Measurements from ENCODE around the gene RUNX1.
"Not testable (repeated sequence)": the region's sequence is repeated elsewhere in the genome, so short reads cannot be mapped to it uniquely, and the experiment has no call there.

The RUNX1 gene

DNA sequence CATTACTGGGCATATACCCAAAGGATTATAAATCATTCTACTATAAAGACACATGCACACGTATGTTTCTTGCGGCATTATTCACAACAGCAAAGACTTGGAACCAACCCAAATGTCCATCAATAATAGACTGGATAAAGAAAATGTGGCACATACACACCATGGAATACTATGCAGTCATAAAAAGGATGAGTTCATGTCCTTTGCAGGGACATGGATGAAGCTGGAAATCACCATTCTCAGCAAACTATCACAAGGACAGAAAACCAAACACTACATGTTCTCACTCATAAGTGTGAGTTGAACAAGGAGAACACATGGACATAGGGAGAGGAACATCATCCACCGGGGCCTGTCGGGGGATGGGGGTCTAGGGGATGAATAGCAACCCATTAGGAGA, 97.2 kb downstream of the RUNX1 start:
- H3K9me3 Mint-ChIP-seq, H3K4me3 Mint-ChIP-seq, DNase-seq, H3K27me3 Mint-ChIP-seq, ATAC-seq, H3K27ac Mint-ChIP-seq: not testable (repeated sequence)
- H3K4me1 Mint-ChIP-seq = peaks cover 64% of the 10 kb centered on the region

GRCh38 chr21:34950980-34951379, 98.1 kb downstream of the RUNX1 start:
- no peak overlapping the region for H3K4me3 Mint-ChIP-seq
- H3K27me3 Mint-ChIP-seq = no peaks in the 10 kb centered on the region
- DNase-seq = no peak
- no peak overlapping the region for H3K27ac Mint-ChIP-seq
- H3K9me3 Mint-ChIP-seq = no peaks in the 10 kb centered on the region
- H3K4me1 Mint-ChIP-seq = peaks cover 67% of the 10 kb centered on the region
- ATAC-seq = no peak

DNA sequence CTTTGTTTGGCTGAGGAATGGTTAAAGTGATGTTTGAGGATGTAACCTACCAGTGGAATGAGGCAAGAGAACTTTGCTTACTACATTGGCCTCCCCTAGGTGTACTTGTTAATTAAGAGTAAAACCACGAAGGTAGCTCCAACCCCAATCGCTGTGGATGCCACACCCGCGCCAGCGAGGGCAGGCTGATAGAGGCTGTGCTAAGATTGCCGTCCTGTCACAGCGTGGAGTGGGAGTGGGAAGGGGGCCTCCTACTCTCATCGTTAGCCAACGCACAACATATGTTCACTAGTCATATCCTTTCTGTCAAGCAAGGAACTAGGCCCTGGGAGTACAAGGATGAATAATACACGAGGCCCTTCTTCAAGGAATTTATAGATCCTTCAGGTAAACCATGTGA, 99.6 kb downstream of the RUNX1 start:
- Mint-ChIP-seq H3K27me3 (no peaks in the 10 kb centered on the region), H3K9me3 (no peaks in the 10 kb centered on the region), H3K27ac (no peak overlapping the region), H3K4me3 (no peak overlapping the region), H3K4me1 (peaks cover 73% of the 10 kb centered on the region)
- no peak for DNase-seq
- no peak for ATAC-seq

DNA sequence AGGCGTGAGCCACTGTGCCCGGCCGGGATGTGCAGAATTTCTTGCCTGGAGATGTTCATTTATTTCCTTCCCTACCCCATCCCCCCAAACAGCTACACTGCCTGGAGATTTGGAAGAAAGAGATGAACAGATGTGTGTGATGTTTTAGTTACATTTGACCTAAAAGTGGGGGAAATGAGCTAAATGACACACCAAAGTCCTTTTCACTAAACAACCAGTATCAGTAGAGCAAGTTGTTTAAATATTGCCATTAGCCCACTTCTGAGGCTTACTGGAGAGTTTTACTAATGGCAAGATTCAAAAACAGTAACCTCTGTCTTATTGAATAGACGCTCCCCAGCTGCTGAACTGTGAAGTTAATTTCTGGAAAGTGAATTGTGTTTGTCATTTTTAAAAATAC, 100.1 kb downstream of the RUNX1 start:
- H3K4me3 Mint-ChIP-seq = no peak overlapping the region

DNA sequence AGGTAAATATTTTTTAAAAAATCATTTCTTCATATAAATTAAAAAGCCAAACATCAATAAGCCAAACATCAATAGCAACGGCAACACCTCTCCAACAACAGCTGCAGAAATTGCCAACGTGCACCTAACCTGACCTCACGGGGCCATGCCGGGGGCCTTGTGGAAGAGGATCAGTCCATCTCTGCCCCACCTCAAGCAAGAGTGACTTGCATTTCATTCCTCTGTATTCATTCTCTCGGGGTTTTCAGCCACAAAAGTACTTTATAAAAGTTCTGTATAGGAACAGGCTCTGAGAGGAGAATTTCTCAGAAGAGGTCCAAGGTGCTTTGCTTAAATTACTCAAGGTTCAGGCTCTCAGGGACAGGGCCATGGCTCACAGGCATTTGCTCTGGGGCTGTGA, 100.9 kb downstream of the RUNX1 start:
- Mint-ChIP-seq H3K27me3 (no peaks in the 10 kb centered on the region), H3K27ac (no peak overlapping the region), H3K9me3 (no peaks in the 10 kb centered on the region), H3K4me3 (no peak overlapping the region), H3K4me1 (peaks cover 70% of the 10 kb centered on the region)
- ATAC-seq = no peak
- no peak for DNase-seq

More for the DNA sequence above, 100.1 kb downstream of the RUNX1 start:
- H3K27me3 Mint-ChIP-seq = no peaks in the 10 kb centered on the region
- no peaks in the 10 kb centered on the region for H3K9me3 Mint-ChIP-seq
- DNase-seq (no peak), ATAC-seq (no peak)
- no peak overlapping the region for H3K27ac Mint-ChIP-seq
- peaks cover 73% of the 10 kb centered on the region for H3K4me1 Mint-ChIP-seq

DNA sequence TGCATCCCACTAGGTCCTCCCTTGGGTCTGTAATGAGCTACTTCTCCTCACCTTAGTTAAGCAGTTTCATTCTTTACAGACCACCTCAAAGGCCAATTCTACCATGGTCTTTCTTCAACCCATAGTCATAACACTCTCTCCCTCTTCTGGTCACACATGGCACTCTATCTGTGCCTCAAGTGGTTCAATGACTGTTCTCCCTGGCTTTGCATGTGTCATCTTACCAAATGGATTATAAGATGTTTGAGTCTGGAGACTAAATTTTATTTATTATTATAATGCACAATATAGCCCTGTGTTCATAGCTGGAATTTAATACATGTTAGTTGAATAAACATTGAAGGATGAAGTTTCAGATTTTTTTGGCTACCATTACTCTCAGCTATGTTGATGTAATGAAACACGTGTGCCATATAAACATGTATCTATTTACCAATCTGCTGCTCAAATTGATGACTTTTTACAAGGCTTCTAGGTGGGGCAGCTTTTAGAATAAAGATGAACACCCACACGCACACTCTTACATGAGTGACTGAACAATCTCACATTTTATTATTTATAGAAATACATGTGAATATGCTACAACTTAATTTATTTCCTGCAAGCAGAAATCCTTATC, 102.1 kb downstream of the RUNX1 start:
- Mint-ChIP-seq H3K4me1 (peaks cover 73% of the 10 kb centered on the region), H3K27me3 (no peaks in the 10 kb centered on the region), H3K4me3 (no peak overlapping the region), H3K9me3 (no peaks in the 10 kb centered on the region), H3K27ac (peak overlapping the region in 1 of 2 donors; percentile 9)
- peak in 1 of 2 donors; percentile 25 for DNase-seq
- ATAC-seq = peak; percentile 84

- peak overlapping the region; percentile 54 to 80 for H3K4me3 Mint-ChIP-seq
- ATAC-seq (peak; percentile 87), DNase-seq (peak in 1 of 2 donors; percentile 58)
- H3K27me3 Mint-ChIP-seq = no peaks in the 10 kb centered on the region
- no peaks in the 10 kb centered on the region for H3K9me3 Mint-ChIP-seq
- peak overlapping the region; percentile 90 to 94 for H3K27ac Mint-ChIP-seq
- peaks cover 79% of the 10 kb centered on the region for H3K4me1 Mint-ChIP-seq
Observed at GRCh38 chr21:34946385-34946840, 102.7 kb downstream of the RUNX1 start.

GRCh38 chr21:34945288-34945687, 103.8 kb downstream of the RUNX1 start:
- DNase-seq (no peak), ATAC-seq (no peak)

DNA sequence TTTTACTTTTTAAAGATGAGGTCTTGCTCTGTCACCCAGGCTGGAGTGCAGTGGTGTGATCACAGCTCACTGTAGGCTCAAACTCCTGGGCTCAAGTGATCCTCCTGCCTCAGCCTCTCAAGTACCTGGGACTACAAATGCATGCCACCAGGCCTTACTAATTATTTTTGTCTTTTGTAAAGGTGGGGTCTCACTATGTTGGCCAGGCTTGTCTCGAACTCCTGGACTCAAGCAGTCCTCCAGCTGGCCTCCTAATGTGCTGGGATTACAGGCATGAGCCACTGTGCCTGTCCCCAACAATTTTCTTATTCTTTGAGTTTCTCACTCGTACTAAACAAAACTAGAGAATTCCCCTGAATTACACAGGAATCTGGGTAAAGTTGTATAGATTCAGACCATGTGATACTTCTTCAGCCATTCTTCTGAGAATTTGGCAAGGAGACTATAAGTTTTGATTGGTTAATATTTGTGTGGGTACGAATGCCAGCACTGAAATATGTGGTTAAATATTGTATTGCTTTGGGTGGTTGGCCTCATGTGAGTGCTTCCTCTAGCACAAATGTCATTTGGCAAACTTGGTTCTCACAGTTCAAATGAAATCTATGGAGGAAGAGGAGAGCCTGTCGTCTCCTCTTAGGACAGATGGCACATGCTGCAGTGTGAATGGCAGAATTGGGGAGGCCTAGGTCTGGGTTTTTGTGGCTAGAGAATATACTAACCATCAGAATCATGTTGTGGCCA, 104.9 kb downstream of the RUNX1 start:
- Mint-ChIP-seq H3K4me1 (peaks cover 92% of the 10 kb centered on the region), H3K4me3 (peak overlapping the region in 1 of 2 donors; percentile 41), H3K9me3 (no peaks in the 10 kb centered on the region), H3K27ac (peak overlapping the region; percentile 18 to 28), H3K27me3 (no peaks in the 10 kb centered on the region)
- ATAC-seq (no peak), DNase-seq (no peak)

More at GRCh38 chr21:34945288-34945687, 103.8 kb downstream of the RUNX1 start:
- H3K27me3 Mint-ChIP-seq = no peaks in the 10 kb centered on the region
- peak overlapping the region; percentile 54 to 80 for H3K4me3 Mint-ChIP-seq
- no peaks in the 10 kb centered on the region for H3K9me3 Mint-ChIP-seq
- peaks cover 90% of the 10 kb centered on the region for H3K4me1 Mint-ChIP-seq
- peak overlapping the region; percentile 31 to 94 for H3K27ac Mint-ChIP-seq

DNA sequence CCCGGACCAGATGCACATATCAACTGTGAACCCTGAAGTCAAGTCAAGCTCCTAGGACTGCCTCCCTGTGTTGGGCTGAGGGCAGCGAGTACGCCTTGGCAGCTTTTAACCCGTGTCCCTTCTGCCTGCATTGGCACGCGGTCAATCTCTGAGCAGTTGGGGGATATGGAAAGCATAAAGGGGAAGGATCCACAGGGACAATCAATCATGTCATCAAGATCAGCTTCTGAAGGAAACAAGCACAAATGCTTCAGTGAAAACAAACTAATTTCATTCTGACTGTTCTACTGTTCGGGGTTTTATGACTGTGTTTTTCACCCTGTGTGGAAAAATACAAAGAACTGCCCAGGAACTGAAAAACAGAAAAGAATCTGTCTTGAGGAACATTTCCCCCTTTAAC, 106.2 kb downstream of the RUNX1 start:
- Mint-ChIP-seq H3K4me3 (peak overlapping the region; percentile 25 to 51), H3K4me1 (peaks cover 90% of the 10 kb centered on the region), H3K9me3 (no peaks in the 10 kb centered on the region), H3K27ac (peak overlapping the region; percentile 77 to 79), H3K27me3 (no peaks in the 10 kb centered on the region)
- DNase-seq (no peak), ATAC-seq (peak; percentile 53)

DNA sequence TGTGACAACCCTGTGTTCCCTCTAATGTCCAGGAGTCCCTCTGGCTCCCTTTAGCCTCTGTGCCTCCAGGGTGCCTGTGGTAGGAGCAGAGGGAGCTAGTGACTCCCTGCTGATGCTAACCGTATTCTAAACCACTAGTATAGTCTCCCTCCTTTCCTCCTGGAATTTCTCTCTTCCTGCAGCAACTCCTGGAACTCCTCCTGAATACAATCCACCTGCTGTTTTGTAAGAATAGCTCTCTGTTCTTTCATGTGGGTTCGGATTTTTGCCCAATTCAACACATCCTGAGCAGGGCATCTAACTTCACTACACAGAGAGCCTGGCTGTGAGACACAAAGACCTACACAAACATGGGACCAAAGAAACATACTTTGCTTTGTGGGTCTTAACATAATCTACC, 107.9 kb downstream of the RUNX1 start:
- DNase-seq = no peak
- H3K27me3 Mint-ChIP-seq = no peaks in the 10 kb centered on the region
- H3K9me3 Mint-ChIP-seq = no peaks in the 10 kb centered on the region
- no peak overlapping the region for H3K4me3 Mint-ChIP-seq
- H3K27ac Mint-ChIP-seq = peak overlapping the region in 1 of 2 donors; percentile 0
- peaks cover 82% of the 10 kb centered on the region for H3K4me1 Mint-ChIP-seq
- ATAC-seq = no peak

DNA sequence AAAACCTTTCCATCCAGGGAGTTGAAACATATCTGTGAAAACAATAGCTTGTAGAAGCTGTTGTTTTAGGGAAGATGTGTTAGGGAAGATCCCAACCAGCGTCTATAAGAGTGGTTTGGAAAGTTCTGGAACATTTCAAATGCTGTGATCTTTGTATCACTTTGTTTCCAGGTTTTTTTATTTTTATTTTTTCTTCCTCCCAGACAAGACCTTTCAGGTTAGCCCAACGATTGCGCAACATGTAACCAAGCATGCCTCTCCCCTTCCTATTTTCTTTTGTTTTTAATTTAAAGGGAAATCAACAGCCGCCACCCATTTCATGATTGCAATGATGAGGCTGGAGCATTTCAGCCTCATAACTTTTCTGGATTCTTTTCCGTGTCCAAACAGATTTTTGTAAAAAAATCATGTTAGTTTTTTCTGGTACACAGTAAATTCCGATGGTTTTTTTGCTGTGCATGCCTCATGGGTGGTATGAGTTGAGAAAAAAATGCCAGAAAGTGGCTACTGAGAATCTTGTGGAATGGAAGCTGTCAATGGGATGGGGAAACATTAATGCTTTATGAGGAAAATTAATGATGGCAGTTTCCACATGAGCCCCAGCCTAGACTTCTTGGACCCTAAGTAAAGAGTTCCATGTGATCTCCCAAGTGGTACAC, 109.3 kb downstream of the RUNX1 start:
- ATAC-seq (no peak), DNase-seq (no peak)
- peaks cover 81% of the 10 kb centered on the region for H3K4me1 Mint-ChIP-seq
- no peaks in the 10 kb centered on the region for H3K27me3 Mint-ChIP-seq
- no peak overlapping the region for H3K4me3 Mint-ChIP-seq
- H3K27ac Mint-ChIP-seq = no peak overlapping the region
- H3K9me3 Mint-ChIP-seq = no peaks in the 10 kb centered on the region

- no peak for DNase-seq
- no peak for ATAC-seq
- Mint-ChIP-seq H3K4me1 (peaks cover 84% of the 10 kb centered on the region), H3K9me3 (no peaks in the 10 kb centered on the region), H3K27ac (peak overlapping the region in 1 of 2 donors; percentile 8), H3K27me3 (no peaks in the 10 kb centered on the region), H3K4me3 (peak overlapping the region; percentile 17 to 46)
Observed at GRCh38 chr21:34938089-34938764, 110.9 kb downstream of the RUNX1 start.

DNA sequence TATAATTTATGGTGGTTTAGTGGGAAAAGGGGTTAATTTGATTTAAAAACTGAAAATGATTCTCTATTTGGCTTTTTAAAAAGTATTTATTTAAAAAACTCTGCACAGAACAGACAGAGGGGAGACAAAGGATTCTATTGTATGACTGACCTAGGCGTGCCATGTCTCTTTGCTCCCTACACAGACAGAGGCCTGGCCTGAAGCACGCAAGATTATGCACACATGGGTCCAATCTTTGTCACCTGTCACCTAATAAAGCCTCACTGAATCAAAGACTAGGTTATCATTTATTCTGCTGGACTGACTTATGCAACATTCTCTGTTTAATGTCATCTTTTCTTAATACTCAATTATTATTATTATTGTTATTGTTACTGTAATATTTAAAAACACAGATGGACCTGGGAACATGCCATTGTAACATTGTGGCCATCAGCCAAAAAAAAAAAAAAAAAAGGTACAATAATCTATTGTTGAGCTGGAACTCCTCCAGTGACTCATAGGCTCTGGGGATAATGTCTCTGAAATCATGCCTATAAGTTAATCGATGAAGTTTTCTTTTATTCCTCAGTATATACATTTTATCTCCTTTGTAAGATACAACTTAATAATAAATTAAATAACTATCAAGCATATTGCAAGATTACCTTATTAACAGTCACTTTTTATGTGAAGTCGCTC, 112.1 kb downstream of the RUNX1 start:
- Mint-ChIP-seq H3K27ac (peak overlapping the region; percentile 69 to 90), H3K9me3 (no peaks in the 10 kb centered on the region), H3K27me3 (no peaks in the 10 kb centered on the region), H3K4me3 (peak overlapping the region; percentile 75 to 79), H3K4me1 (peaks cover 84% of the 10 kb centered on the region)
- ATAC-seq (no peak), DNase-seq (no peak)

DNA sequence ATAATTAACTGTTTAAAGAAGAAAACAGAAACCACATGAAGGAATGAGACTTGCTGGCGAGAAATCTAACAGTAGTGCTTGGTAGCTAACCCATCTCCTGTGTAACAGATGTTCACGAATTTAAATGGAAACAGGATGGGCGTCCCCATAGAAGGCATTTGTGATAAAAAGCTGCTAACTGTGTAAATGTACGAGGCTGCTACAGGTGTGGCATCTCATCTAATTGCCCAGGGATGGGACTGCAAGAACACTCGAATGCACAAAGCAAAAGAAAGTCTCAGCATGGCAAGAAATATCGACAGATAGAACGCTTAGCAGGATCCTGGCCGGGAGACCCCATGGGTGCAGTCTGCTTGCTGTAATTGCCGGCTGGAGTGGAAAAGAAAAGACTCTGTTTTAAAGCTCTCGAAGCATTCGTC, 112.7 kb downstream of the RUNX1 start:
- Mint-ChIP-seq H3K4me3 (peak overlapping the region; percentile 75 to 79), H3K27ac (peak overlapping the region; percentile 90 to 94), H3K27me3 (no peaks in the 10 kb centered on the region), H3K4me1 (peaks cover 85% of the 10 kb centered on the region), H3K9me3 (peaks cover 0 to 6% of the 10 kb centered on the region in 2 donors)
- no peak for DNase-seq
- ATAC-seq = no peak
